DMS114 treated with DMSO at 0.1 percent for 48 hours (cell line): Measurements from ENCODE around the gene GAPVD1.
"Not testable (repeated sequence)": the region's sequence is repeated elsewhere in the genome, so short reads cannot be mapped to it uniquely, and the experiment has no call there.

Source experiments
- DNase-seq: peaks from one replicate; lab custom pipeline; 2025; ENCODE audit not compliant: unreplicated experiment; lab: John Stamatoyannopoulos, UW

Gene GAPVD1

DNA sequence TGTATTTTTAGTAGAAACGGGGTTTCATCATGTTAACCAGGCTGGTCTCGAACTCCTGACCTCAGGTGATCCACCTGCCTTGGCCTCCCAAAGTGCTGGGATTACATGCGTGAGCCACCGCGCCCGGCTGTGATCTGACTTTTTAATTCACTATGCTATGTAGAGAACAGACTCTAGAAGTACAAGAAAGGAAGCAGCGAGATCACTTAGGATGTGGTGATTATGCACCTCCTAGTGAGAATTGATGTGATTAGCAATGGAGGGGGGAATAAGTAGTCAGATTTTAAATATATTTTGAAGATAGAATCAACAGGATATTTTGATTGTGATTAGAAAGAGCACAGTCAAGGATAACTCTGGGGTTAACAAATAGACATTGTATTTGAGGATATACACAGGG is 36.3 kb downstream of the GAPVD1 start:
- no peak for DNase-seq

DNA sequence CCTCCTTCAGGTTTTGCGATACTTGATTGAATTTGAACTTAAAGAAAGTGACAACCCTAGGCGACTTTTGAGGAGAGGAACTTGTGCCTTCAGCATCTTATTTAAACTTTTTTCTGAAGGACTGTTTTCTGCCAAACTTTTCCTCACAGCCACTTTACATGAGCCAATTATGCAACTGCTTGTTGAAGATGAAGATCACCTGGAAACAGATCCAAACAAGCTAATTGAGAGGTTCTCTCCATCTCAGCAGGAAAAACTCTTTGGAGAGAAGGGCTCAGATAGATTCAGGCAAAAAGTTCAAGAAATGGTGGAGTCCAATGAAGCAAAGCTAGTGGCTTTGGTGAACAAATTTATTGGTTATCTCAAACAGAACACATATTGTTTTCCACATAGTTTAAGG is 40.6 kb downstream of the GAPVD1 start:
- DNase-seq, result no peak

DNA sequence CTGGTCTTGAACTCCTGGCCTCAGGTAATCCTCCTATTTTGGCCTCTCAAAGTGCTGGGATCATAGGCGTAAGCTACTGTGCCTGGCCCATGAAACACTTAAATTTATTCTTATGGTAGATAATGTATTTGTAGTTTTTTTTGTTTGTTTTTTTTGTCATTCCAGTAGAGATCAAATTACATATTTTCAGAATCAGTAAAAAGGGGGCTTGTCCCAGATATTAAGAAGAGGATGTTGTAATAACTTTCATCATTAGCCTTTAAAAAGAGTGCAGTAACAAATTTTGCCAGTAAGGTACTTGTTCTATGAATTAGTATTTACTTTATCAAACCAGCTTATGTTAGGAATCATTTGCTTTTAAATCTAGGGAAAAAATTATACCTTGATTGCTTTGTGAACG is 42.6 kb downstream of the GAPVD1 start:
- DNase-seq, result no peak

DNA sequence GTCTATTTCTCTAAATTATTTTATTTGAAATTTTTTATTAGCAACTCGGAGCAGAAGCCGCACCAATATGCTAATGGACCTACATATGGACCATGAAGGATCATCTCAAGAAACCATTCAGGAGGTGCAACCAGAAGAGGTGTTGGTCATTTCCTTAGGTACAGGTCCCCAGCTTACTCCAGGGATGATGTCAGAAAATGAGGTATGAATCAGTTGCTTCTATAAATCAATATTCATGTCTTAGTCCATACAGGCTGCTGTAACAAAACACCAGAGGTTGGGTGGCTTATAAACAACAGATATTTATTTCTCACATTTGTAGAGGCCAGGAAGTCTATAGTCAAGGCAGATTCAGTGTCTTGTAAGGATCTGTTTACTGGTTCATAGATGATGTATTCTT is 50.8 kb downstream of the GAPVD1 start:
- no peak for DNase-seq

DNA sequence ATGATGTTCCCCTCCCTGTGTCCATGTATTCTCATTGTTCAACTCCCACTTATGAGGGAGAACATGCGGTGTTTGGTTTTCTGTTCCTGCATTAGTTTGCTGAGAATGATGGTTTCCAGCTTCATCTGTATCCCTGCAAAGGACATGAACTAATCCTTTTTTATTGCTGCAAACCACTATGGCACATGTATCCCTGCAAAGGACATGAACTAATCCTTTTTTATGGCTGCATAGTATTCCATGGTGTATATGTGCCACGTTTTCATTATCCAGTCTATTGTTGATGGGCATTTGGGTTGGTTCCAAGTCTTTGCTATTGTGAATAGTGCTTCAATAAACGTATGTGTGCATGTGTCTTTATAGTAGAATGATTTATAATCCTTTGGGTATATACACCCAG is 54.7 kb downstream of the GAPVD1 start:
- DNase-seq, result not testable (repeated sequence)

DNA sequence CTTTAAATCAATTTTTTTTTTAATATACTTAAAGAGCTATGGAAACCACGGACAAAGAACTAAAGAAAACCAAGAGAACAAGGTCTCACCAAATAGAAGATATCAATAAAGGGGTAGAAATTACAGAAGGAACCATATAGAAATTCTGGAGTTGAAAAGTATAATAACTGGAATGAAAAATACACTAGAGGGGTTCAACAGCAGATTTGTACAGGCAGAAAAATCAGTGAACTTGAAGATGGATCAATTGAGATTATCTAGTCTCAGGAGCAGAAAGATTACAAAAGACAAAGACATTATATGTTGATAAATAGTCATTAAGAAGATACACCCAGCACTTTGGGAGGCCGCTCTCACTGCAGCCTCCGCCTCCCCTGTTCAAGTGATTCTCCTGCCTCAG is 56.1 kb downstream of the GAPVD1 start:
- no peak for DNase-seq

DNA sequence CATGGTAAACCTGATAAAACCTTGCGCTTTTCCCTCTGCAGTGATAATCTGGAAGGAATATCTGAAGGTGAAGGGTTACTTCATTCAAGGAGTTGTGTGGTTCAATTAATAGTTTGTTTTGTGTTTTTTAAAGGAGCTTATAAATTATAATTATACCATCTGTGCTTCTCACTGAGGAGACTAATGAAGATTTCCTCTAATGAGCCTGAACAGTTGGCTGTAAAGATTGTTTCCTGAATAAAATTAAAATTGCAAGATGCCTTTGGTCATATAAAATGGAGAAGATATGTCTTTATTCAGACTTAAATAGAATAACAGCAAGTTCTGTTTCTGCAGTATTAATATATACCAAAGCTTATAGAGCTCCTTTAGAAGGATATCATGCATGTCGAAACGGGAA is 59.9 kb downstream of the GAPVD1 start:
- DNase-seq, result no peak

DNA sequence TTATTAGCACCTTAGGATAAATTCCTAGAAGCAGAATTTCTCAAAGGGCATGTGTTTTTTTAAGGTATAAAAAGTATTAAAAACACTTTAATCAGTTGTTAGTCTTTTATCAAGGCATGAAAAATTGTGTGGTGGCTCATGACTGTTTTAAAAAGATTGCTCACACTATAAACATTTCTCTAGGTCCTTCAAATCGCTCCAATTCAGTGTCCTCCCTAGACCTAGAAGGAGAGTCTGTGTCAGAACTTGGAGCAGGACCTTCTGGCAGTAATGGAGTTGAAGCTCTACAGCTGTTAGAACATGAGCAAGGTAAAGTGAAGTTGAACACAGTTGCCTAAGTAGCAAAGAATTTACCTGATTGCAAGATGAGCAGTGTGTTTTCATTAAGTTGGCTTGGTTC is 62.0 kb downstream of the GAPVD1 start:
- no peak for DNase-seq

DNA sequence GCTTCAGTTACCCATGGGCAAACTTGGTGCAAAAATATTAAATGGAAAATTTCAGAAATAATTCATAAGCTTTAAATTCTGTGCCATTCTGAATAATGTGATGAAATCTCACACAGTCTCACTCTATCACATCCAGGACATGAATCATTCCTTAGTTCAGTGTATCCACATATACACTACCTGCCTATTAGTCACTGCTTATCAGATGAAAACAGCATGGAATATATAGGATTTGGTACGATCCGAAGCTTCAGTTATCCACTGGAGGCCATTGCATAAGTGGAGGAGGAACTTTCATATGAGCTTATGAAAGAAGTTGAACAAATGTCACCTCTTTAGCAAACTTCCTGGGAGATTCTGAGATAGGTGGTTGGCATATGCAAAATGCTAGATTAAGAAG is 64.2 kb downstream of the GAPVD1 start:
- no peak for DNase-seq

DNA sequence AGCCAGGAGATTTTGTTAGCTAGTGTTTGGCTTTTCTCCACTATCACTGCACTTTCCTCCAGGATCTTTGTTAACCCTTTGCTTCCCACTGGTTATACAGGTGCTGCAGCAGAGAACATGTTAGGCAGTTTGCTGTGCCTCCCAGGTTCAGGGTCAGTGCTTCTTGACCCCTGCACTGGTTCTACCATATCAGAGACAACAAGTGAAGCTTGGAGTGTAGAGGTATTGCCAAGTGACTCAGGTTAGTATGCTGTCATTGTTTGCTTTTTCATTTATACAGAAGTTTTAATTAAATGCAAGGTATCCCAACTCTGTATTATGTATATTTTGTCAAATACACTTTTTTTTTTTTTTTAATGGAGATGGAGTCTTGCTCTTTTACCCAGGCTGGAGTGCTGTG is 68.4 kb downstream of the GAPVD1 start:
- DNase-seq, result no peak

DNA sequence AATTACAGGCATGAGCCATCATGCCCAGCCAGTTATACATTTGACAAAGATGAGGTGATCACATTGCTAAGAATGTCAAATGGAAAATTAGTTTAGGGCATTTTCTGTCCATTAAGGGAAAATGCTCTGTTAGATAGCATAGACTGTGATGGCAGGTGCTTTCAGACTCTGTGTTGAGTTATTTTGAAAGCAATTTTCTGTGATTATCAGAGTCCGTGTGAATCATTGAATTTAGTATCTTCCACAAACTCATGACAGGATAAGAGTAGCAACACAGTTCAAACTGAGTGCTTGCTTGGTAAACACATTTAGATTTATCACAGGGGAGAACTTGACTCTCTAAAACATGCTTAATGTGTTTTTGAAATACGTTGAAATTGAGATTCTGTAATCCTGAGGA is 69.0 kb downstream of the GAPVD1 start:
- DNase-seq, result no peak

DNA sequence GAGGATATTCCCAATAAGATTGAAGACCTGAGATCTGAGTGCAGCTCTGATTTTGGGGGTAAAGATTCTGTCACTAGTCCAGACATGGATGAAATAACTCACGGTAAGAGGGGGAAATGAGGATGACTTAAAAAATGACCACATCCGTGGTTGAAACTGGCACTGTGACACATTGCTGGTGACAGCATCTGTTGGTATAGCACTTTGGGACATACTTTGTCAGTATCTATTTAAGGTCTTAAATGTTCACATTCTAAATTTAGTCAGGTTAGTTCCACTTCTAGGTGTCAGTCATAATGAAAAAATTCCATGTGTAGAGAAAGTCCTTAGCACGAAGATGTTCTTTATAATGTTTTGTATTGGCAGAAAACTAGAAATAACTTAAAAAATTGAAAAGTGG is 70.9 kb downstream of the GAPVD1 start:
- no peak for DNase-seq

DNA sequence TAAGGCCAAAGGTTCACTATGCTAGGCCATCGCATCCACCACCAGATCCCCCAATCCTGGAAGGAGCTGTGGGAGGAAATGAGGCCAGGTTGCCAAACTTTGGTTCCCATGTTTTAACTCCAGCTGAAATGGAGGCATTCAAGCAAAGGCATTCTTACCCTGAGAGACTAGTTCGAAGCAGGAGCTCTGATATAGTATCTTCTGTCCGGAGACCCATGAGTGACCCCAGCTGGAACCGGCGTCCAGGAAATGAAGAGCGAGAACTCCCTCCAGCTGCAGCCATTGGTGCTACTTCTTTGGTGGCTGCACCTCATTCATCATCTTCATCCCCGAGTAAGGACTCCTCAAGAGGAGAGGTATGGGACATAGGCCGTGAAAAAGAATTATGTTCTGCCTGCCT is 75.6 kb downstream of the GAPVD1 start:
- no peak for DNase-seq

DNA sequence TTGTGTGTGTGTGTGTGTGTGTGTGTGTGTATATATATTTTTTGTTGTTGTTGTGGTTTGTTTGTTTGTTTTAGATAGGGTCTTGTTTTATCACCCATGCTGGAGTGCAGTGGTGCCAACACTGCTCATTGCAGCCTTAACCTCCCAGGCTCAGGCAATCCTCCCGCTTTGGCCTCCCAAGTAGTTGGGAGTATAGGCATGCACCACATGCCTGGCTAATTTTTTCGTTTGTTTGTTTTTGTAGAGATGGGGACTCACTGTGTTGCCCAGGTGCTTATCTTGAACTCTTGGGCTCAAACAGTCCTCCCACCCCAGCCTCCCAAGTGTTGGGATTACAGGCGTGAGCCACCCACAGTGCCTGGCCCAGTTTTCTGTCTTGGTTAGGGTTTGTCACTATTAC is 77.3 kb downstream of the GAPVD1 start:
- no peak for DNase-seq

DNA sequence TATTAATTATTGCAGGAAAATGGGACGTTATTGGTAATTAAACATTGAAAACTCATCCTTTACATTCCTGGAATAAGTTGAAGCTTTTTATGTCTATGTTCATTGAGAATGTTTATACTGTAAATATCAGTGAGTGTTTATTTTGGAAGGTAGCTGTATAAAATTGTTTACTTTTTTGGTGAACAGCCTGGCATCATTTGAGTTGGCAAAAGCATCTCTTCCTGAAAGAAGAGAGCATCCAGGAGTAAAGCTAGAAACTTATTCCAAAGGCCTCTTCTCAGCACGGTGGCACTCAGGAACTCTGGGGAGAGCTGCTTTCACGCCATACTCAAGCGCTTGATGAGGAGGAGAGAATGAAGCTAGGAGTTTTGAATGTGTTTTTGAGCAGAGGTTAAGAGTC is 79.9 kb downstream of the GAPVD1 start:
- DNase-seq, result no peak

DNA sequence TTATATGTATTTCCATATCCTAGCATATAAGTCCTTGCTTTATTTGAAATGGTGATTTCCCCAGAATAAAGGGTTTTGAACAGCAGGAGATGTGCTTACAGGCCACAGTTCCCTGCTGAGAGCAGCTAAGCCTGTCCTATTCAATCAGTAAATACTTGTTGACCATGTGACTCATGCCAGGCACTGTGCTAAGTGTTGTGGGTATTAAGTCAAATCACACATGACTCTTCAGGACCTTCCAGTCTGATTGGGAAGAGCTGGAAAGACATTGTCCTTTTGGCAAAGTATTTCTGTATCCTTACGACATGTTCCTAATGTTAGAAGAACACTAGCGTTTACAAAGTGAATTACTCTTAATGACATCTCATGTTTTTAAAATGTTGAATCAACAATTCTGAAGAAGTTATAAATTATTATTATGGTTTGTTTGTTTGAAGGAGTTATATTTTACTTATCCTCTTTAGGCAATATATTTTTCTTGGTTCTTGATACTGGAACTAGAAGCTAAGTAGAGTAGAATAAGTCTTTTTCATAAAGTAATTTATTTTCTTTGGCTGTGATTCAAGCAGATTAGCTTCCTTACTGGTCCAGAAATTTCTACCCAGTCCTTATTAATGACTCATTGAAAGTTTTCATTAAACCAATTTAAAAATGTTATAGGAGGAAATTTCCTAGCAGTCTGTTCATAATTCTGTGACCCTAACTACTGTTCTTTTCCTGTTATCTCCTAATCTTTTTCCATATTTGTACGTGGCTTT is 82.1 kb downstream of the GAPVD1 start:
- no peak for DNase-seq

DNA sequence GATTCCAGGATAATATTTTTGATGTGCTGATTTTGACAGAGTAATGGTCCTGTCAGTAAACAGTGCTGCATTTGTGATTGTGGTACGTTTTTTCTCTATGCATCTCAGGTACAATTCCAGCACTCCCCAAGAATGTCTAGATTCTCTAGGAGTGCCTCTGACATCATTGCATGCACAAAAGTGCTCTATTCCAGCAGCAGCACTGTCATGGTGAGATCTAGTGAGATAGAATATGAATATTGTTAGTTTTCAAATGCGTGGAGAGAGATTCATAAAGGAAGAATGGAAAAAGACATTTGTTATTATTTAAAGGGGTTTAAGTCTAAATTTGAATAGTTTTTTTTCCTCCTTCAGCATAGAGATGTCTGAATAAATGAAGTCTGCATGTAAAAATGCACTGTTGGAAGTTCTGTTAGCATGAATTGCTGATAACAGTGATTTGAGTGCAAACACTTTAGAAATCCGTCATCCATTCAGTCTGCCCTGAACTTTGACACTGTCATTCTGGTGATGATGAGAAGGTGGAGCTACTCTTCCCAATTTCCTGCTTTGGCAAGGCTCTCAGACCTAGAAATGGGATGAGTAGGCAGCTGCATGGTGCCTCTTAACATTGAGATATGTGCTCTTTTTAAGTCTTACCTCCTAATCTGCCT is 84.6 kb downstream of the GAPVD1 start:
- DNase-seq, result no peak

DNA sequence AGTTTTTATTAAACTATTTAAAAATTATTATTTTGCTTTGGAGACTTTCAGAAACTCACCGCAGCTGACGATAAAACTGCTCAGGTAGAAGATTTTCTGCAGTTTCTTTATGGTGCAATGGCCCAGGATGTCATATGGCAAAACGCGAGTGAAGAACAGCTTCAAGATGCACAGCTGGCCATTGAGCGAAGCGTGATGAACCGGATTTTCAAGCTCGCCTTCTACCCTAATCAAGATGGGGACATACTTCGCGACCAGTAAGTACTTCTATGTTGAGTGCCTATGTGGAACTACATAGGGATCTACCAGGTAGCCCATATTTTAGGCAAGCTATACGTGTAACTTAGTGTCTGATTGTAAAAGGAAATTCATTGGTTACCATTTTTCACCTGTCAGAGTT is 94.0 kb downstream of the GAPVD1 start:
- DNase-seq, result no peak

DNA sequence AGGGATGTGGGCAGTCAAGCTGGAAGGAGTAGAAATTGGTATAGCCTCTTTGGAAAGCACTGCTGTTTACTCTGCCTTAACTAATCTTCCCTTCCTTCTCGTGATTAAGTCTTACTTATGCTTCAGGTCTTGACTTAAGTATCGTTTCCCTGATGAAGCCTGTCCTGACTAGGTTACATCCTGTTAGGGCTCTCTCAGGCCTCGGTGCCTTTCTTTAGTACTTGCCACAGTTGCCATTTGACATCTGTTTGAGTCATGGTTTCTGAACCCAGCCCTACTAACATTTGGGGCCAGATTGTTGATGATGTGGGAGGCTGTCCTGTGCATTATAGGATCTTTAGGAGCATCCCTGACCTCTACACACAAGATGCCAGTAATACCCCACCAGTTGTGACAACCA is 94.4 kb downstream of the GAPVD1 start:
- DNase-seq, result no peak

DNA sequence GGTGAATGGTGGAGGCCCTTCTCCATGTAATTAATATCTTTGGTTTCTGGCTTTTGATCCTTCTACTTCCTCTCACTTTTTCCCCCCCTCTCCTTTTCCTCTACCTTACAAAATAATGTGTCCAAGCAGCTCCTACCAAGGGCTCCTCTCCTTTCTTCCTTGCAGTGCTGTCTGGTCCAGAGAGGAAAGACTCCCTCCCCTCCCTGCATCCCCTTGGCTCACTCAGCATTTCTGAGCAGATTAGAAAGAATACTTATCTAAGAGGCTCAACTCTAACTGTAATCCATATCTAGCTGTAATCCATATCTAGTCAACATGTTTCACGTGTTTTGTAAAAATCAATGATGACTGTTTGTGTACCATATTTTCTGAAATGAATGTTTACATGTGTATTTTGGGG is 97.4 kb downstream of the GAPVD1 start:
- DNase-seq, result no peak

DNA sequence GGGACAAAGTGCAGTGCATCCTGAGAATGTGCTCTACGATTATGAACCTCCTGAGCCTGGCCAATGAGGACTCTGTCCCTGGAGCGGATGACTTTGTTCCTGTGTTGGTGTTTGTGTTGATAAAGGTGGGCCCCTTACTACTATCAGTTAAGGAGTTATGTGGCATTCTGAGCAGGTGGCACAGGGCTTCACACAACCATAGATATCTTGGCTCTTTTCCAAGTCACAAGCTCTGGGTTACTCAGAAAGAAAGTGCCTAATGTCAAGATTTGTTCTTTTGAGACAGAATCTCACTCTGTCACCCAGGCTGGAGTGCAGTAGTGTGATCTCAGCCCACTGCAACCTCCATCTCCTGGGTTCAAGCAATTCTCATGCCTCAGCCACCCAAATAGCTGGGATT is 99.0 kb downstream of the GAPVD1 start:
- DNase-seq, result no peak

DNA sequence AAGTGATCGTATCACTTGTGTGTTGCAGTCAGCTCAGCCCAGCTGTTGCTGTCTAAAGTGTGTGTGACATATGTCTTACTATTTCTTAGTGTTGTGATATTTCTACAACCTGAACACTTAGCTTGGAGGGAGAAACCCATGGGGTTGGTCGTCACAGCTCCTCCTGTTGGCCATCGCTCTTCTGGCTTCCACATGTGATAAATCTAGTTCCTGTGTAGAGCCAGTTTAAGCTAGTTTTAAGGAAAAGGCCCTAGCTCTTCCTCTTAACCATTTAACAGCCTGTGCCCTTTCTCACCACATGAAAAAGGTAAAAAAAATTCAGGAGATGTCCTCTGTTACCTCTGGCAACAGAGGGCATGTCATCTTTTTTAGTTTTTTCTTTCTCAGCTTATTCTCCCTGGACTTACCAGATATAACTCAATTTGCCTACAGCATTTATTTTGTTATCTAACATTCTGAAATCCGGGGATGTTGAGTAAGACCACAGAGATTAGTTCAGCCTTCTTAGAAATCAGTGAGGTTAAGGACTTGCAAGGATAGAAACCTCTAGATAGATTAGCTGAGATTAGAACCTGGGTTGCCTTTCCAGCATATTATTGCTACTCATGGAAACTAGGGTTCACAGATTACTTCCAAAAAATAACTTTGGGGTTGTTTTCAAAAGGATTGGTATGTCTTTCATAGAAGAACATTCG is 100.4 kb downstream of the GAPVD1 start:
- DNase-seq, result no peak
